CD8-positive, alpha-beta memory T cell (primary cell): ENCODE measurements around the gene PIK3CB. TPM values are rescaled to one million over a fixed set of nuclear protein-coding genes. Genes with fewer than 3 reads are reported as not detected.
"Not testable (repeated sequence)": the region's sequence is repeated elsewhere in the genome, so short reads cannot be mapped to it uniquely, and the experiment has no call there.

Source experiments
- CTCF ChIA-PET: fragments of 350-600 bp; sonication (Branson Sonifier 250); formaldehyde crosslinking; loops from one replicate; lab custom pipeline; 2021; ENCODE audit warnings: antibody characterized with exemption; lab: Charles Lee
- POLR2A ChIA-PET: fragments of 350-600 bp; sonication (Branson Sonifier 250); formaldehyde crosslinking; loops from one replicate; lab custom pipeline; 2021; ENCODE audit warnings: antibody characterized with exemption; lab: Charles Lee
- DNase-seq, 5 donors: peaks; one replicate each; pipeline versions ENCODE4 v3.0.0 to v3.0.0-alpha.2; 2020 to 2022; ENCODE audit warnings: mixed read lengths in 1 of 5
- H3K27ac ChIP-seq: one replicate; pipeline ENCODE4 v1.7.0; 2013; ENCODE audit warnings: low read depth, mild to moderate bottlenecking, low read length, moderate library complexity
- H3K27me3 ChIP-seq: 2 replicates; pipeline ENCODE4 v1.7.0; 2013; ENCODE audit warnings: low read length, mild to moderate bottlenecking; ENCODE audit not compliant: insufficient read depth, poor library complexity, severe bottlenecking
- H3K36me3 ChIP-seq: 2 replicates; pipeline ENCODE4 v1.7.0; 2013; ENCODE audit warnings: mild to moderate bottlenecking, low read length, moderate library complexity; ENCODE audit not compliant: insufficient read depth
- H3K4me1 ChIP-seq: 2 replicates; pipeline ENCODE4 v1.7.0; 2013; ENCODE audit warnings: mild to moderate bottlenecking, low read length, moderate library complexity; ENCODE audit not compliant: insufficient read depth
- H3K4me3 ChIP-seq: 2 replicates; pipeline ENCODE4 v1.7.0; 2013; ENCODE audit warnings: mild to moderate bottlenecking, low read length
- H3K9me3 ChIP-seq: 2 replicates; pipeline ENCODE4 v1.7.0; 2013; ENCODE audit warnings: mild to moderate bottlenecking, low read length
- H3K27ac Mint-ChIP-seq, 8 donors: one replicate each; pipeline ENCODE4 v1.8.0; 2020 to 2021; ENCODE audit warnings: mixed read lengths in 8 of 8, mild to moderate bottlenecking in 6 of 8, inconsistent platforms in 3 of 8, moderate library complexity in 3 of 8
- H3K27me3 Mint-ChIP-seq, 2 donors: one replicate each; pipeline ENCODE4 v1.8.0; 2020 to 2021; ENCODE audit warnings: mixed read lengths in 2 of 2, mild to moderate bottlenecking in 1 of 2, moderate library complexity in 1 of 2
- H3K36me3 Mint-ChIP-seq, 3 donors: one replicate each; pipeline ENCODE4 v1.8.0; 2020 to 2021; ENCODE audit warnings: mixed read lengths in 3 of 3, inconsistent platforms in 1 of 3, mild to moderate bottlenecking in 1 of 3
- H3K4me1 Mint-ChIP-seq, 3 donors: one replicate each; pipeline ENCODE4 v1.8.0; 2020 to 2021; ENCODE audit warnings: mixed read lengths in 3 of 3, inconsistent platforms in 1 of 3, mild to moderate bottlenecking in 1 of 3
- H3K4me3 Mint-ChIP-seq, 7 donors: one replicate each; pipeline ENCODE4 v1.8.0; 2020 to 2021; ENCODE audit warnings: mixed read lengths in 7 of 7, mild to moderate bottlenecking in 6 of 7, moderate library complexity in 4 of 7, inconsistent platforms in 2 of 7
- H3K9me3 Mint-ChIP-seq, 5 donors: one replicate each; pipeline ENCODE4 v1.8.0; 2020 to 2022; ENCODE audit warnings: mixed read lengths in 5 of 5, mild to moderate bottlenecking in 3 of 5, moderate library complexity in 2 of 5, inconsistent platforms in 1 of 5
- polyA plus RNA-seq: library from polyadenylated mRNA; unstranded; fragments of 300-500 nt; fragmentation: Illumina TruSeq; gene quantifications from one replicate; pipeline ENCODE4 v1.2.3, GENCODE V29; 2021
- total RNA-seq, 2 experiments: library from RNA; stranded (reverse); gene quantifications; one replicate each; pipeline ENCODE4 v1.2.3, GENCODE V29; 2021

PIK3CB gene
- total and polyA plus RNA-seq, 3 experiments from 2014 or later: 17.1 to 17.6 (median 17.3) TPM

GRCh38 chr3:138686771-138687221 lies 147.9 kb downstream of the PIK3CB start:
- H3K4me1 Mint-ChIP-seq: peaks cover 7 to 8% (median 7%) of the 10 kb centered on the region in 3 donors
- no peak overlapping the region for H3K4me3 Mint-ChIP-seq
- Histone ChIP-seq H3K4me1 (no peaks in the 10 kb centered on the region), H3K4me3 (no peak overlapping the region), H3K27ac (no peak overlapping the region), H3K27me3 (no peaks in the 10 kb centered on the region), H3K36me3 (no peaks in the 10 kb centered on the region), H3K9me3 (no peaks in the 10 kb centered on the region)
- no peak for DNase-seq
- H3K27ac Mint-ChIP-seq: peak overlapping the region in 4 of 8 donors; percentile 3 to 48 (median 7)
- H3K9me3 Mint-ChIP-seq: no peaks in the 10 kb centered on the region
- H3K27me3 Mint-ChIP-seq: no peaks in the 10 kb centered on the region
- ChIA-PET POLR2A (interaction anchor here (0.6 kb wide), 1 partner anchor 12 kb away, joined by 3 read pairs; no protein-coding TSS in a partner anchor), CTCF (interaction anchor here (1.3 to 6.3 kb wide), 3 partner anchors 9 to 236 kb away, joined by 4 to 56 read pairs (median 6); no protein-coding TSS in a partner anchor)
- H3K36me3 Mint-ChIP-seq: peaks cover 0 to 60% (median 11%) of the 10 kb centered on the region in 3 donors

- H3K4me1 Mint-ChIP-seq: peaks cover 7 to 8% (median 7%) of the 10 kb centered on the region in 3 donors
- H3K9me3 ChIP-seq: no peaks in the 10 kb centered on the region
- no peak overlapping the region for H3K27ac ChIP-seq
- ChIA-PET CTCF (interaction anchor here (2.5 kb wide), 1 partner anchor 231 kb away, joined by 8 read pairs; no protein-coding TSS in a partner anchor), POLR2A (no interaction called here)
- H3K27ac Mint-ChIP-seq: no peak overlapping the region
- no peak overlapping the region for H3K4me3 Mint-ChIP-seq
- no peaks in the 10 kb centered on the region for H3K9me3 Mint-ChIP-seq
- H3K4me3 ChIP-seq: no peak overlapping the region
- no peak for DNase-seq
- no peaks in the 10 kb centered on the region for H3K27me3 Mint-ChIP-seq
- no peaks in the 10 kb centered on the region for H3K4me1 ChIP-seq
- peaks cover 6 to 65% (median 18%) of the 10 kb centered on the region in 3 donors for H3K36me3 Mint-ChIP-seq
- H3K36me3 ChIP-seq: no peaks in the 10 kb centered on the region
- H3K27me3 ChIP-seq: no peaks in the 10 kb centered on the region
Measured at GRCh38 chr3:138684396-138684795, 150.3 kb downstream of the PIK3CB start.

- POLR2A ChIA-PET: no interaction called here
- H3K27ac ChIP-seq: no peak overlapping the region
- Mint-ChIP-seq H3K27ac (no peak overlapping the region), H3K4me1 (peaks cover 6 to 8% (median 7%) of the 10 kb centered on the region in 3 donors), H3K4me3 (no peak overlapping the region), H3K27me3 (no peaks in the 10 kb centered on the region), H3K9me3 (no peaks in the 10 kb centered on the region), H3K36me3 (peaks cover 6 to 60% (median 21%) of the 10 kb centered on the region in 3 donors)
- CTCF ChIA-PET: interaction anchor here (2.5 kb wide), 1 partner anchor 233 kb away, joined by 8 read pairs; no protein-coding TSS in a partner anchor
- DNase-seq: no peak
- H3K4me3 ChIP-seq: no peak overlapping the region
- H3K36me3 ChIP-seq: no peaks in the 10 kb centered on the region
- no peaks in the 10 kb centered on the region for H3K4me1 ChIP-seq
- no peaks in the 10 kb centered on the region for H3K27me3 ChIP-seq
- no peaks in the 10 kb centered on the region for H3K9me3 ChIP-seq
Measured at GRCh38 chr3:138682648-138683047, 152.1 kb downstream of the PIK3CB start.

- Mint-ChIP-seq H3K27me3 (no peaks in the 10 kb centered on the region), H3K9me3 (peaks cover 0 to 2% (median 1%) of the 10 kb centered on the region in 5 donors), H3K36me3 (peaks cover 16 to 60% (median 20%) of the 10 kb centered on the region in 3 donors), H3K27ac (no peak overlapping the region), H3K4me1 (peaks cover 0 to 2% (median 2%) of the 10 kb centered on the region in 3 donors), H3K4me3 (no peak overlapping the region)
- Histone ChIP-seq H3K9me3 (no peaks in the 10 kb centered on the region), H3K4me1 (no peaks in the 10 kb centered on the region), H3K27ac (no peak overlapping the region), H3K27me3 (no peaks in the 10 kb centered on the region), H3K4me3 (no peak overlapping the region), H3K36me3 (peaks cover 6% of the 10 kb centered on the region)
- POLR2A ChIA-PET: no interaction called here
- DNase-seq: no peak
- CTCF ChIA-PET: no interaction called here
Measured at GRCh38 chr3:138681463-138682220, 153.1 kb downstream of the PIK3CB start.

DNA sequence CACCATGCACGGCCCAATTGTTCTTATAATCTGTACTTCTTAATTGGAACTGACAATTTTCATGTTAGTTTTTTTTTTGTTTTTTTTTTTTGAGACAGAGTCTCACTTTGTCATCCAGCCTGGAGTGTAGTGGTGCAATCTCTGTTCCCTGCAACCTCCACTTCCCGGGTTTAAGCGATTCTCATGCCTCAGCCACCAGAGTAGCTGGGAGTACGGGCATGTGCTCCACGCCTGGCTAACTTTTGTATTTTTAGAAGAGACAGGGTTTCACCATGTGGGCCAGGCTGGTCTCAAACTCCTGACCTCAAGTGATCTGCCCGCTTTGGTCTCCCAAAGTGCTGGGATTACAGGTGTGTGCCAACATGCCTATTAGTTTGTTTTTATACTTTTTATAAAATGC lies 153.8 kb downstream of the PIK3CB start:
- H3K27ac Mint-ChIP-seq, CTCF ChIA-PET: not testable (repeated sequence)

DNA sequence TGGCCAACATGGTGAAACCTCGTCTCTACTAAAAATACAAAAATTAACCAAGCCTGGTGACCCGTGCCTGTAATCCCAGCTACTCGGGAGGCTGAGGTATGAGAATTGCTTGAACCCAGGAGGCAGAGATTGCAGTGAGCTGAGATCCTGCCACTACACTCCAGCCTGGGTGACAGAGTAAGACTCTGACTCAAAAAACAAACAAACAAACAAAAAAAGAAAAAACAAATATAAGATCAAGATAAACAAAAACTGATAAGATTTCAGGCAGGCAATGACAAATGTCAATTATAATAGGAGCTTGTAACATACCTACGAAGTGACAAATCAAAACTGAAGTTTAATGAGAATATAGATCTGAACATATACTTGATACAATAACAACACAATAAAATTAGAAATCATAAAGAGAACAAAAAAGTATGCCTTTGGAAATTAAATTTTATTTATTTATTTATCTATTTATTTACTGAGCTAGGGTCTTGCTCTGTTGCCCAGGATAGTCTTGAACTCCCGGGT lies 155.8 kb downstream of the PIK3CB start:
- no peaks in the 10 kb centered on the region for H3K27me3 Mint-ChIP-seq
- H3K4me1 Mint-ChIP-seq: no peaks in the 10 kb centered on the region
- Histone ChIP-seq H3K27ac (no peak overlapping the region), H3K27me3 (no peaks in the 10 kb centered on the region), H3K36me3 (peaks cover 15% of the 10 kb centered on the region), H3K4me3 (no peak overlapping the region), H3K4me1 (no peaks in the 10 kb centered on the region), H3K9me3 (no peaks in the 10 kb centered on the region)
- ChIA-PET POLR2A (no interaction called here), CTCF (interaction anchor here (1.0 to 1.5 kb wide), 4 partner anchors 20 to 257 kb away, joined by 3 to 5 read pairs (median 4); partner anchors contain the start of gene CEP70)
- no peak overlapping the region for H3K4me3 Mint-ChIP-seq
- DNase-seq: no peak
- peaks cover 10 to 25% (median 15%) of the 10 kb centered on the region in 5 donors for H3K9me3 Mint-ChIP-seq
- no peak overlapping the region for H3K27ac Mint-ChIP-seq
- H3K36me3 Mint-ChIP-seq: peaks cover 42 to 77% (median 42%) of the 10 kb centered on the region in 3 donors

More for the DNA sequence above, 153.8 kb downstream of the PIK3CB start:
- DNase-seq, H3K27me3 ChIP-seq, POLR2A ChIA-PET, H3K27ac ChIP-seq, H3K4me3 ChIP-seq, H3K9me3 Mint-ChIP-seq, H3K4me3 Mint-ChIP-seq, H3K27me3 Mint-ChIP-seq, H3K36me3 ChIP-seq, H3K4me1 Mint-ChIP-seq, H3K9me3 ChIP-seq, H3K4me1 ChIP-seq: not testable (repeated sequence)
- peaks cover 23 to 63% (median 26%) of the 10 kb centered on the region in 3 donors for H3K36me3 Mint-ChIP-seq

- Mint-ChIP-seq H3K4me1 (no peaks in the 10 kb centered on the region), H3K36me3 (peaks cover 41 to 80% (median 49%) of the 10 kb centered on the region in 3 donors), H3K27ac (peak overlapping the region in 1 of 8 donors; percentile 38), H3K4me3 (no peak overlapping the region), H3K9me3 (peaks cover 10 to 25% (median 15%) of the 10 kb centered on the region in 5 donors), H3K27me3 (no peaks in the 10 kb centered on the region)
- POLR2A ChIA-PET: no interaction called here
- Histone ChIP-seq H3K27me3 (no peaks in the 10 kb centered on the region), H3K36me3 (peaks cover 15% of the 10 kb centered on the region), H3K4me1 (no peaks in the 10 kb centered on the region), H3K9me3 (no peaks in the 10 kb centered on the region), H3K4me3 (no peak overlapping the region), H3K27ac (no peak overlapping the region)
- CTCF ChIA-PET: interaction anchor here (1.3 to 1.5 kb wide), 3 partner anchors 11 to 258 kb away, joined by 3 to 5 read pairs (median 4); no protein-coding TSS in a partner anchor
- DNase-seq: no peak
Measured at GRCh38 chr3:138678086-138678485, 156.6 kb downstream of the PIK3CB start.

DNA sequence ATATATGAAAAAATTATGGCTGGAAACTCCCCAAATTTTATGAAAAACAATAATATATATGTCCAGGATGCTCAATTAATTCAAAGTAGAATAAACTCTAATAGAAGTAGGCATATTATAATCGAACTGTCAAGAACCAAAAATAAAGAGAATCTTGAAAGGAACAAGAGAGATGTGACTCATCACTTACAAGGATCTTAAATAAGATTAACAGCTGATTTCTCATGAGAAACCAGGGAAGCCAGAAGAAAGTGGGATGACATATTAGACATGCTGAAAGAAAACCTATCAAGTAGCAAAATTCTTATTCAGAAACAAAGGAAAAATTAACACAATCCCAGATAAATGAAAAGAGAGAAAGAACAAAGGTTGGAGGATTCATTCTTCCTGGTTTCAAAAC lies 159.3 kb downstream of the PIK3CB start:
- no peaks in the 10 kb centered on the region for H3K27me3 Mint-ChIP-seq
- H3K9me3 Mint-ChIP-seq: peaks cover 10 to 25% (median 15%) of the 10 kb centered on the region in 5 donors
- H3K4me1 ChIP-seq: no peaks in the 10 kb centered on the region
- no peak overlapping the region for H3K4me3 Mint-ChIP-seq
- no peaks in the 10 kb centered on the region for H3K27me3 ChIP-seq
- peaks cover 40 to 68% (median 53%) of the 10 kb centered on the region in 3 donors for H3K36me3 Mint-ChIP-seq
- ChIA-PET CTCF (no interaction called here), POLR2A (interaction anchor here (0.6 kb wide), 1 partner anchor 11 kb away, joined by 3 read pairs; no protein-coding TSS in a partner anchor)
- H3K4me1 Mint-ChIP-seq: no peaks in the 10 kb centered on the region
- peaks cover 15% of the 10 kb centered on the region for H3K36me3 ChIP-seq
- H3K9me3 ChIP-seq: no peaks in the 10 kb centered on the region
- H3K27ac ChIP-seq: no peak overlapping the region
- no peak overlapping the region for H3K27ac Mint-ChIP-seq
- no peak for DNase-seq
- no peak overlapping the region for H3K4me3 ChIP-seq
